GM12878 (cell line): ENCODE results near the gene ME1. TPM values are rescaled to one million over a fixed set of nuclear protein-coding genes. Genes with fewer than 3 reads are reported as not detected.

Experiments
- ATAC-seq: fragments of 200-7000 bp; cut with Tn5 transposase; 3 replicates; pipeline ENCODE4 v1.9.1; 2020; ENCODE audit warnings: mild to moderate bottlenecking, moderate library complexity
- BruUV-seq: library from RNA; stranded (reverse); fragments of 400-500 nt; replicated peaks from 2 replicates; lab custom pipeline; 2021; lab: Mats Ljungman, UMichigan
- CTCF ChIA-PET: fragments of 300-600 bp; sonication (Branson Sonifier 250); formaldehyde crosslinking; extraction: SDS; loops from one replicate; lab custom pipeline; 2021; ENCODE audit warnings: inconsistent platforms; lab: Yijun Ruan, JAX
- POLR2A ChIA-PET: fragments of 350-600 bp; formaldehyde crosslinking; extraction: SDS; loops from one replicate; lab custom pipeline; 2021; ENCODE audit warnings: inconsistent platforms; lab: Charles Lee
- RAD21 ChIA-PET: fragments of 300-600 bp; sonication (Branson Sonifier 250); formaldehyde crosslinking; loops from one replicate; lab custom pipeline; 2023; ENCODE audit warnings: antibody characterized with exemption; ENCODE audit not compliant: unreplicated experiment; lab: Charles Lee
- SMC1A ChIA-PET: fragments of 300-600 bp; sonication (Branson Sonifier 250); formaldehyde crosslinking; loops from one replicate; lab custom pipeline; 2023; ENCODE audit not compliant: unreplicated experiment, uncharacterized antibody; lab: Charles Lee
- DNase-seq: peaks from one replicate; pipeline ENCODE4 v3.0.0-alpha.2; 2011; ENCODE audit warnings: low read depth, low spot score
- FAIRE-seq: peaks from 3 replicates; lab custom pipeline; 2011; peaks lifted over from hg19 to GRCh38; lab: Jason Lieb, UNC
- H2AFZ ChIP-seq: 2 replicates; pipeline ENCODE4 v1.6.0; 2011; ENCODE audit warnings: low read depth, low read length, control low read depth; ENCODE audit not compliant: control insufficient read depth
- H3K27ac ChIP-seq: 2 replicates; pipeline ENCODE4 v1.5.1; 2011; ENCODE audit warnings: control low read depth; ENCODE audit not compliant: control insufficient read depth, insufficient read depth
- H3K27me3 ChIP-seq, 2 experiments: replicated peaks in 1 of 2; 2 replicates each; pipeline versions ENCODE4 v1.6.0 to v1.6.1; 2011; ENCODE audit warnings: low read length in 1 of 2; ENCODE audit not compliant: control insufficient read depth in 2 of 2, insufficient read depth in 2 of 2
- H3K36me3 ChIP-seq, 2 experiments: 2 replicates each; pipeline ENCODE4 v1.5.1; 2011; ENCODE audit warnings: low read length in 1 of 2; ENCODE audit not compliant: control insufficient read depth in 2 of 2, insufficient read depth in 2 of 2
- H3K4me1 ChIP-seq: 2 replicates; pipeline ENCODE4 v1.6.1; 2011; ENCODE audit warnings: mild to moderate bottlenecking, low read length, moderate library complexity, mixed read lengths; ENCODE audit not compliant: control insufficient read depth, insufficient read depth
- H3K4me2 ChIP-seq: 2 replicates; pipeline ENCODE4 v1.6.0; 2011; ENCODE audit warnings: control low read depth; ENCODE audit not compliant: control insufficient read depth, insufficient read depth
- H3K4me3 ChIP-seq: fragments of 200-600 bp; sonication (generic); 2 replicates; pipeline ENCODE4 v1.5.1; 2016
- H3K79me2 ChIP-seq: 2 replicates; pipeline ENCODE4 v1.6.0; 2011; ENCODE audit warnings: low read length; ENCODE audit not compliant: control insufficient read depth, insufficient read depth
- H3K9ac ChIP-seq: 2 replicates; pipeline ENCODE4 v1.8.0; 2011; ENCODE audit warnings: low read length, control low read depth, mixed read lengths; ENCODE audit not compliant: control insufficient read depth, insufficient read depth
- H3K9me3 ChIP-seq: replicated peaks from 3 replicates; pipeline ENCODE4 v1.5.1; 2011; ENCODE audit warnings: mild to moderate bottlenecking, low read length; ENCODE audit not compliant: control insufficient read depth, insufficient read depth
- H4K20me1 ChIP-seq: 2 replicates; pipeline ENCODE4 v1.6.0; 2011; ENCODE audit not compliant: control insufficient read depth, insufficient read depth
- ASH2L ChIP-seq: fragments of 300-600, 200-600 bp; sonication (generic); IDR thresholded peaks from 2 replicates; pipeline ENCODE4 v1.6.1; 2017; ENCODE audit warnings: low read depth, mild to moderate bottlenecking, borderline replicate concordance
- ATF7 ChIP-seq: fragments of 450-650 bp; IDR thresholded peaks from 2 replicates; pipeline ENCODE4 v1.6.1; 2016; ENCODE audit warnings: low read depth, mild to moderate bottlenecking
- BHLHE40 ChIP-seq, 2 experiments: fragments of 450-650 bp in 1 of 2; IDR thresholded peaks; 2 replicates each; pipeline ENCODE4 v1.6.1; 2011 to 2017; ENCODE audit warnings: low read depth in 2 of 2, borderline replicate concordance in 1 of 2, improper control_type of control experiment in 1 of 2, low read length in 1 of 2, mild to moderate bottlenecking in 1 of 2
- CBX5 ChIP-seq: sonication (generic); IDR thresholded peaks from 2 replicates; pipeline ENCODE4 v1.6.1; 2016; ENCODE audit warnings: low read depth, moderate library complexity, mild to moderate bottlenecking, inconsistent platforms
- CTCF ChIP-seq, 3 experiments: IDR thresholded peaks in 2 of 3; conservative IDR thresholded peaks in 1 of 3; 2 replicates each; pipeline ENCODE4 v1.5.1; 2011; ENCODE audit warnings: low read depth in 3 of 3, low read length in 3 of 3, mild to moderate bottlenecking in 3 of 3, control low read depth in 2 of 3, moderate library complexity in 2 of 3, inconsistent platforms in 1 of 3, mixed read lengths in 1 of 3; ENCODE audit not compliant: control insufficient read depth in 2 of 3, insufficient read depth in 1 of 3; ENCODE audit errors: extremely low read depth in 1 of 3
- DPF2 ChIP-seq: fragments of 450-650 bp; IDR thresholded peaks from 2 replicates; pipeline ENCODE4 v1.6.1; 2017; ENCODE audit warnings: mild to moderate bottlenecking
- EED ChIP-seq: sonication (generic); IDR thresholded peaks from 2 replicates; pipeline ENCODE4 v1.6.1; 2016; ENCODE audit warnings: antibody characterized with exemption, low read depth
- ELK1 ChIP-seq: IDR thresholded peaks from 2 replicates; pipeline ENCODE4 v1.6.1; 2012; ENCODE audit warnings: low read depth, low read length, improper control_type of control experiment
- HCFC1 ChIP-seq: fragments of 150-350 bp; IDR thresholded peaks from 2 replicates; pipeline ENCODE4 v1.6.1; 2014; ENCODE audit warnings: low read length
- IKZF2 ChIP-seq, 2 experiments: fragments of 450-650 bp; IDR thresholded peaks; 2 replicates each; pipeline ENCODE4 v1.6.1; 2017; ENCODE audit warnings: mild to moderate bottlenecking in 2 of 2, moderate library complexity in 2 of 2
- IRF4 ChIP-seq: IDR thresholded peaks from 2 replicates; pipeline ENCODE4 v1.6.1; 2011; ENCODE audit warnings: low read depth, low read length
- JUNB ChIP-seq: IDR thresholded peaks from 2 replicates; pipeline ENCODE4 v1.6.1; 2016; ENCODE audit warnings: antibody characterized with exemption, mild to moderate bottlenecking
- JUND ChIP-seq: IDR thresholded peaks from 2 replicates; pipeline ENCODE4 v1.6.1; 2012; ENCODE audit warnings: low read depth, mild to moderate bottlenecking, low read length, improper control_type of control experiment, moderate library complexity
- KAT2A ChIP-seq: conservative IDR thresholded peaks from 2 replicates; pipeline ENCODE4 v1.6.1; 2011; ENCODE audit warnings: low read depth, low read length; ENCODE audit not compliant: control insufficient read depth
- MEF2A ChIP-seq: IDR thresholded peaks from 2 replicates; pipeline ENCODE4 v1.6.1; 2011; ENCODE audit warnings: low read depth, mild to moderate bottlenecking, low read length, moderate library complexity; ENCODE audit not compliant: insufficient read depth
- NFYB ChIP-seq: IDR thresholded peaks from 2 replicates; pipeline ENCODE4 v1.6.1; 2011; ENCODE audit warnings: low read depth, mild to moderate bottlenecking, low read length, improper control_type of control experiment, moderate library complexity; ENCODE audit not compliant: insufficient read depth
- NR2F1 ChIP-seq: fragments of 450-650 bp; conservative IDR thresholded peaks from 2 replicates; pipeline ENCODE4 v1.6.1; 2017; ENCODE audit warnings: mild to moderate bottlenecking
- NRF1 ChIP-seq: conservative IDR thresholded peaks from 2 replicates; pipeline ENCODE4 v1.6.1; 2011; ENCODE audit warnings: mild to moderate bottlenecking, low read depth, low read length, improper control_type of control experiment
- POLR2AphosphoS5 ChIP-seq: IDR thresholded peaks from 2 replicates; pipeline ENCODE4 v1.6.1; 2011; ENCODE audit warnings: mild to moderate bottlenecking, low read length, inconsistent platforms
- RUNX3 ChIP-seq: IDR thresholded peaks from 2 replicates; pipeline ENCODE4 v1.6.1; 2012; ENCODE audit warnings: low read length, inconsistent platforms
- ZSCAN29 ChIP-seq: fragments of 450-650 bp; IDR thresholded peaks from 2 replicates; pipeline ENCODE4 v1.6.1; 2017; ENCODE audit warnings: mild to moderate bottlenecking, moderate library complexity
- WGBS: methylation state at CpG from one replicate; pipeline ENCODE4 v1.1.6; 2016; ENCODE audit warnings: low lambda C conversion rate; ENCODE audit not compliant: insufficient replicate concordance, insufficient coverage; ENCODE audit errors: missing lambda C conversion rate; 5-methylcytosine and 5-hydroxymethylcytosine counted together
- in situ Hi-C: fragments of 300-500 bp; cut with MboI; formaldehyde crosslinking; loops from 9 replicates; pipeline ENCODE4 v1.14.3; 2018; ENCODE audit warnings: mixed read lengths
- intact Hi-C: fragments of 100-400 bp; cut with micrococcal nuclease; formaldehyde crosslinking; loops from one replicate; pipeline ENCODE4 v1.14.2; 2022; ENCODE audit not compliant: unreplicated experiment
- polyA plus RNA-seq, 11 experiments: library from polyadenylated mRNA; depleted of rRNA in 4 of 11; unstranded in 6 of 11; stranded (reverse) in 5 of 11; fragments of >200 nt; fragmentation: Nextera tagmentation in 4 of 11; fragmentation: Illumina TruSeq in 1 of 11; extraction: Ambion mirVana in 4 of 11; extraction: Trizol in 1 of 11; gene quantifications; 1 replicate in 1 of 11; 2 replicates in 10 of 11; pipeline versions ENCODE4 v1.2.1 to v1.2.3, GENCODE V29; 2011 to 2016; ENCODE audit warnings: inconsistent platforms in 2 of 11, missing spikeins in 2 of 11, low read depth in 1 of 11
- total RNA-seq, 4 experiments: library from RNA; depleted of rRNA in 3 of 4; stranded (reverse); fragments of >200 nt in 3 of 4; fragmentation: Illumina TruSeq in 1 of 4; extraction: Trizol in 1 of 4; gene quantifications; 2 replicates each; pipeline versions ENCODE4 v1.2.1 to v1.2.3, GENCODE V29; 2013 to 2021

ME1 gene
- total and polyA plus RNA-seq, 10 of the 15 experiments (the other 5 are each of a cell fraction or from before 2014, with no cell fraction given), result 3.6 to 11.8 (median 8.4) TPM

GRCh38 chr6:83292900-83293843 is 137.7 kb downstream of the ME1 start:
- 57% methylated on average over 9 of the region's 9 CpGs for WGBS
- ATAC-seq (peak; percentile 92), FAIRE-seq (no peak), DNase-seq (peak; percentile 19)
- SMC1A ChIA-PET, result interaction anchor here (0.8 to 1.3 kb wide), 3 partner anchors 13 to 37 kb away, joined by 3 to 4 read pairs (median 3); no protein-coding TSS in a partner anchor
- intact Hi-C loops, result loop anchor here (10.0 kb wide), 1 partner anchor 228 kb away; the partner anchor contains the start of genes DOP1A and UBE3D
- no peak overlapping the region for H3K4me3 ChIP-seq
- no peaks in the 10 kb centered on the region; a peak in 2 of 4 replicates for H3K36me3 ChIP-seq
- H3K9me3 ChIP-seq, result peaks cover 5% of the 10 kb centered on the region; the same call in 1 of the 3 replicates
- POLR2A ChIA-PET, result no interaction called here
- CTCF ChIA-PET, result interaction anchor here (0.7 to 1.7 kb wide), 5 partner anchors 9 to 228 kb away, joined by 3 to 8 read pairs (median 5); partner anchors contain the start of genes DOP1A and UBE3D
- H3K4me2 ChIP-seq, result peak overlapping the region; percentile 22
- H3K27ac ChIP-seq, result no peak overlapping the region
- in situ Hi-C loops, result no loop called here
- no peaks in the 10 kb centered on the region for H3K27me3 ChIP-seq
- RAD21 ChIA-PET, result interaction anchor here (1.0 kb wide), 1 partner anchor 220 kb away, joined by 3 read pairs; the partner anchor contains the start of gene PRSS35
- no TSS peak for BruUV-seq
- H3K9ac ChIP-seq, result no peak overlapping the region
- peaks cover 11% of the 10 kb centered on the region for H3K4me1 ChIP-seq
- H3K79me2 ChIP-seq, result no peaks in the 10 kb centered on the region
- no peak overlapping the region; the same call in 1 of the 2 replicates for H2AFZ ChIP-seq
- H4K20me1 ChIP-seq, result no peaks in the 10 kb centered on the region
- peak; percentile 64 to 71; a peak in 3 of 4 replicates for TF ChIP-seq IKZF2 (IDR thresholded peaks at IDR 0.05)
- no peak for TF ChIP-seq POLR2AphosphoS5
- peak; percentile 63; the same call in 1 of the 2 replicates for TF ChIP-seq EED
- TF ChIP-seq ELK1, result no peak
- TF ChIP-seq CTCF (IDR thresholded peaks at IDR 0.05 in 2 of 3, conservative IDR thresholded peaks at IDR 0.05 in 1 of 3; ENCODE audit: control insufficient read depth in 2 of 3, extremely low read depth in 1 of 3, insufficient read depth in 1 of 3, low read depth in 3 of 3, low read length in 3 of 3), result no peak
- TF ChIP-seq MEF2A, result no peak
- no peak for TF ChIP-seq KAT2A
- no peak for TF ChIP-seq CBX5
- peak; percentile 61 for TF ChIP-seq ATF7
- no peak for TF ChIP-seq ZSCAN29
- TF ChIP-seq JUND, result no peak
- TF ChIP-seq HCFC1, result no peak
- TF ChIP-seq NFYB, result no peak
- peak; percentile 67 for TF ChIP-seq DPF2
- peak; percentile 48 for TF ChIP-seq RUNX3
- no peak for TF ChIP-seq NRF1
- peak; percentile 68; the same call in 1 of the 2 replicates for TF ChIP-seq IRF4
- no peak for TF ChIP-seq ASH2L
- no peak for TF ChIP-seq BHLHE40 (IDR thresholded peaks at IDR 0.05; ENCODE audit: borderline replicate concordance in 1 of 2, low read depth in 2 of 2, low read length in 1 of 2)
- no peak for TF ChIP-seq NR2F1
- TF ChIP-seq JUNB, result peak; percentile 92
